GM21737 (cell line): ENCODE results near the gene ADGRG3.

Experiments
- ATAC-seq: cut with Tn5 transposase; IDR thresholded peaks from one replicate; pipeline ENCODE4 v1.9.1; 2021; ENCODE audit warnings: mild to moderate bottlenecking, moderate library complexity; ENCODE audit not compliant: unreplicated experiment

The ADGRG3 gene

GRCh38 chr16:57645691-57646387 is 22.3 kb upstream of the ADGRG3 start:
- no peak for ATAC-seq

- no peak for ATAC-seq
These were observed 21.6 kb upstream of the ADGRG3 start for GRCh38 chr16:57646388-57647039.

GRCh38 chr16:57647136-57647875 is 20.8 kb upstream of the ADGRG3 start:
- no peak for ATAC-seq

- no peak for ATAC-seq
These were observed 20.0 kb upstream of the ADGRG3 start for GRCh38 chr16:57648125-57648524.

- no peak for ATAC-seq
These were observed 19.3 kb upstream of the ADGRG3 start for GRCh38 chr16:57648581-57649442.

GRCh38 chr16:57649443-57649751 is 18.7 kb upstream of the ADGRG3 start:
- no peak for ATAC-seq

- no peak for ATAC-seq
These were observed 18.3 kb upstream of the ADGRG3 start for GRCh38 chr16:57649846-57650245.

GRCh38 chr16:57651344-57652333 is 16.5 kb upstream of the ADGRG3 start:
- no peak for ATAC-seq

GRCh38 chr16:57652695-57653471 is 15.2 kb upstream of the ADGRG3 start:
- no peak for ATAC-seq

- no peak for ATAC-seq
These were observed 14.2 kb upstream of the ADGRG3 start for GRCh38 chr16:57653936-57654335.

GRCh38 chr16:57656342-57656955 is 11.7 kb upstream of the ADGRG3 start:
- no peak for ATAC-seq

- ATAC-seq = no peak
These were observed 10.9 kb upstream of the ADGRG3 start for GRCh38 chr16:57657228-57657627.

GRCh38 chr16:57658130-57658877 is 9.8 kb upstream of the ADGRG3 start:
- no peak for ATAC-seq

- no peak for ATAC-seq
These were observed 9.0 kb upstream of the ADGRG3 start for GRCh38 chr16:57658878-57659674.

GRCh38 chr16:57660715-57661463 is 7.2 kb upstream of the ADGRG3 start:
- no peak for ATAC-seq

GRCh38 chr16:57661510-57661909 is 6.6 kb upstream of the ADGRG3 start:
- no peak for ATAC-seq
